K562 (cell line): ENCODE results near the gene HSPA1L. TPM values are rescaled to one million over a fixed set of nuclear protein-coding genes. Genes with fewer than 3 reads are reported as not detected.
A peak's percentile ranks its signal among the peaks of the same experiment; 100 is the strongest.

Experiments
- BRD9 ChIP-seq: fragments of 450-650 bp; IDR thresholded peaks from 2 replicates; pipeline ENCODE4 v1.6.1; 2018; ENCODE audit warnings: low read depth; ENCODE audit not compliant: partially characterized antibody
- C11orf30 ChIP-seq: fragments of 450-650 bp; IDR thresholded peaks from 2 replicates; pipeline ENCODE4 v1.6.1; 2016; ENCODE audit warnings: low read depth, mild to moderate bottlenecking
- CSDE1 ChIP-seq, 2 experiments: fragments of 450-650 bp; IDR thresholded peaks; 2 replicates each; pipeline ENCODE4 v1.6.1; 2016; ENCODE audit warnings: mild to moderate bottlenecking in 1 of 2
- ERF ChIP-seq: fragments of 450-650 bp; formaldehyde crosslinking; IDR thresholded peaks from 2 replicates; pipeline ENCODE4 v1.4.0; 2020; ENCODE audit warnings: mild to moderate bottlenecking, mixed read lengths
- FOXM1 ChIP-seq, 2 experiments: fragments of 450-650 bp in 1 of 2; sonication (generic) in 1 of 2; formaldehyde crosslinking in 1 of 2; IDR thresholded peaks; 2 replicates each; pipeline versions ENCODE4 v1.6.1 to v1.9.0; 2017 to 2022; ENCODE audit warnings: low read depth in 2 of 2, mild to moderate bottlenecking in 2 of 2, missing genetic modification reagents in 1 of 2, moderate library complexity in 1 of 2
- KLF10 ChIP-seq: fragments of 250-450 bp; sonication (Bioruptor Pico); IDR thresholded peaks from 2 replicates; pipeline ENCODE4 v1.6.1; 2021; ENCODE audit warnings: matching md5 sums
- MEF2A ChIP-seq: IDR thresholded peaks from 2 replicates; pipeline ENCODE4 v1.6.1; 2011; ENCODE audit warnings: low read depth, mild to moderate bottlenecking, low read length, moderate library complexity; ENCODE audit not compliant: control insufficient read depth
- MTA2 ChIP-seq: fragments of 450-650 bp; IDR thresholded peaks from 2 replicates; pipeline ENCODE4 v1.6.1; 2016; ENCODE audit warnings: low read depth
- MYNN ChIP-seq, 2 experiments: sonication (generic); formaldehyde crosslinking in 1 of 2; IDR thresholded peaks; 2 replicates each; pipeline versions ENCODE4 v1.5.0 to v1.6.1; 2016 to 2020; ENCODE audit warnings: antibody characterized with exemption in 1 of 2, missing genetic modification reagents in 1 of 2
- NR3C1 ChIP-seq: sonication (generic); formaldehyde crosslinking; IDR thresholded peaks from 2 replicates; pipeline ENCODE4 v1.8.1; 2022; ENCODE audit warnings: missing genetic modification reagents
- NUFIP1 ChIP-seq: fragments of 450-650 bp; IDR thresholded peaks from 2 replicates; pipeline ENCODE4 v1.6.1; 2018; ENCODE audit not compliant: partially characterized antibody
- ZBTB12 ChIP-seq: fragments of 250-450 bp; sonication (Bioruptor Pico); IDR thresholded peaks from 2 replicates; pipeline ENCODE4 v1.4.0; 2020
- ZBTB33 ChIP-seq: sonication (generic); formaldehyde crosslinking; IDR thresholded peaks from 2 replicates; pipeline ENCODE4 v1.8.1; 2023; ENCODE audit warnings: mild to moderate bottlenecking, missing genetic modification reagents
- ZFP1 ChIP-seq: fragments of 450-650 bp; formaldehyde crosslinking; IDR thresholded peaks from 2 replicates; pipeline ENCODE4 v1.4.0; 2020; ENCODE audit warnings: mild to moderate bottlenecking, mixed read lengths
- ZKSCAN8 ChIP-seq: fragments of 200-800 bp; sonication (Bioruptor generic); IDR thresholded peaks from 2 replicates; pipeline ENCODE4 v1.6.1; 2016; ENCODE audit warnings: missing genetic modification characterization, missing compliant biosample characterization
- polyA plus RNA-seq, 8 experiments: library from polyadenylated mRNA; depleted of rRNA in 4 of 8; stranded (reverse) in 5 of 8; unstranded in 3 of 8; fragments of >200 nt; fragmentation: Nextera tagmentation in 2 of 8; fragmentation: Illumina TruSeq in 1 of 8; extraction: Ambion mirVana in 2 of 8; extraction: Trizol in 1 of 8; gene quantifications; 2 replicates each; pipeline versions ENCODE4 v1.2.1 to v1.2.3, GENCODE V29; 2011 to 2014; ENCODE audit warnings: inconsistent platforms in 1 of 8, missing spikeins in 1 of 8
- total RNA-seq, 7 experiments: library from RNA; depleted of rRNA in 6 of 7; stranded (reverse); fragments of >200 nt in 6 of 7; fragmentation: Illumina TruSeq in 2 of 7; extraction: Trizol in 2 of 7; gene quantifications; 2 replicates each; pipeline versions ENCODE4 v1.2.1 to v1.2.3, GENCODE V29; 2011 to 2021; ENCODE audit warnings: low replicate concordance in 1 of 7
- TF ChIP-seq, protein P1 (sequence below), 2 experiments: fragments of 450-650 bp; formaldehyde crosslinking in 1 of 2; IDR thresholded peaks; 2 replicates each; pipeline versions ENCODE4 v1.4.0 to v1.6.1; 2014 to 2020; ENCODE audit warnings: mild to moderate bottlenecking in 2 of 2, borderline replicate concordance in 1 of 2, low read depth in 1 of 2

Gene HSPA1L
- total and polyA plus RNA-seq, 9 of the 15 experiments (the other 6 are each of a cell fraction or from before 2014, with no cell fraction given) = 0.14 to 2.1 (median 1.3) TPM

DNA sequence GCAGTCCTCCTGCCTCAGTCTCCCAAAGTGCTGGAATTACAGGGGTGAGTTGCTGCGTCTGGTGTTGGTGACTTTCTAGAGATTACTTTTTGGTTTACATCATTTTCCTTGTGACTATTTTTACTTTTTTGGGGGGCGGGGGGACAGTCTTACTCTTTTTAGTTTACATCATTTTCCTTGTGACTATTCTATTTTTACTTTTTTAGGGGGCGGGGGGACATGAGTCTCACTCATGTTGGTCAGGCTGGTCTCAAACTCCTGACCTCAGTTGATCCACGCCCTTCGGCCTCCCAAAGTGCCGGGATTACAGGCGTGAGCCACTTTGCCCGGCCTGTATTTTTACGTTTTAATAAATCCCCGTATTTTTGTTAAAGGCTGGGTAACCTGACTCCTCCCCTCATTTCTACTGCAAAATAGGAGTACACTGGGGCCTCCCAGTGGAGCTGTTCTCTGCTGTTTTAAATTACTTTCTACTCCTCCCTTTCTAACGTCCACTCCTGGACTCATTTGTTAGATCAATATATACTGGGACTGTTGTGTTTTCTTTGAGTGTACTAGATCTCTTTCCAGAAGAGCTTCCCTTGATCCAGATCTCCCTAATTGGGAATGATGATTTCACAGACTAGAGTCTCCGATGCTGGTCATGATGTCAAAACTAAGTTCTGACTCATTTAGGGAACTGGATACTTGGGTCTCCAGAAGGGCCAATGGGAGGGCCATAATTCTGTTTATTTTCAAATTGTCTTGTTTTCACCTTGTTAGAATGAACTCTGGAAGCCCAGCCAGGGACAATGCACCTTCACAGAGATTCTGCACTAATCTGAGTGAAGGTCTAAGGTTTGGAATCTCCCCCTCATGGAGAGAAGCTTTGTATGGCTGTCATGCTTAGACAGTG lies 21.6 kb upstream of the HSPA1L start (continued):
- TF ChIP-seq FOXM1 (IDR thresholded peaks at IDR 0.05; ENCODE audit: low read depth) (no peak; the same call in 1 of the 2 replicates), FOXM1 (CRISPR knock-in tag; IDR thresholded peaks at IDR 0.05; ENCODE audit: low read depth) (peak; percentile 29; the same call in 1 of the 2 replicates), BRD9 (peak; percentile 72), NUFIP1 (no peak), ZBTB33 (CRISPR knock-in tag) (0 out of 2 replicates have a peak, but pooled peaks have one; percentile 47), ERF (CRISPR knock-in tag) (no peak), C11orf30 (no peak), CSDE1 (IDR thresholded peaks at IDR 0.05) (no peak), MTA2 (no peak), ZFP1 (CRISPR knock-in tag) (no peak), ZBTB12 (CRISPR knock-in tag) (no peak), MEF2A (0 out of 2 replicates have a peak, but pooled peaks have one; percentile 36), ZKSCAN8 (CRISPR knock-in tag) (no peak), NR3C1 (CRISPR knock-in tag) (no peak), MYNN (IDR thresholded peaks at IDR 0.05) (no peak), MYNN (CRISPR knock-in tag; IDR thresholded peaks at IDR 0.05) (no peak), KLF10 (CRISPR knock-in tag) (no peak)
- TF ChIP-seq, protein P1, sequence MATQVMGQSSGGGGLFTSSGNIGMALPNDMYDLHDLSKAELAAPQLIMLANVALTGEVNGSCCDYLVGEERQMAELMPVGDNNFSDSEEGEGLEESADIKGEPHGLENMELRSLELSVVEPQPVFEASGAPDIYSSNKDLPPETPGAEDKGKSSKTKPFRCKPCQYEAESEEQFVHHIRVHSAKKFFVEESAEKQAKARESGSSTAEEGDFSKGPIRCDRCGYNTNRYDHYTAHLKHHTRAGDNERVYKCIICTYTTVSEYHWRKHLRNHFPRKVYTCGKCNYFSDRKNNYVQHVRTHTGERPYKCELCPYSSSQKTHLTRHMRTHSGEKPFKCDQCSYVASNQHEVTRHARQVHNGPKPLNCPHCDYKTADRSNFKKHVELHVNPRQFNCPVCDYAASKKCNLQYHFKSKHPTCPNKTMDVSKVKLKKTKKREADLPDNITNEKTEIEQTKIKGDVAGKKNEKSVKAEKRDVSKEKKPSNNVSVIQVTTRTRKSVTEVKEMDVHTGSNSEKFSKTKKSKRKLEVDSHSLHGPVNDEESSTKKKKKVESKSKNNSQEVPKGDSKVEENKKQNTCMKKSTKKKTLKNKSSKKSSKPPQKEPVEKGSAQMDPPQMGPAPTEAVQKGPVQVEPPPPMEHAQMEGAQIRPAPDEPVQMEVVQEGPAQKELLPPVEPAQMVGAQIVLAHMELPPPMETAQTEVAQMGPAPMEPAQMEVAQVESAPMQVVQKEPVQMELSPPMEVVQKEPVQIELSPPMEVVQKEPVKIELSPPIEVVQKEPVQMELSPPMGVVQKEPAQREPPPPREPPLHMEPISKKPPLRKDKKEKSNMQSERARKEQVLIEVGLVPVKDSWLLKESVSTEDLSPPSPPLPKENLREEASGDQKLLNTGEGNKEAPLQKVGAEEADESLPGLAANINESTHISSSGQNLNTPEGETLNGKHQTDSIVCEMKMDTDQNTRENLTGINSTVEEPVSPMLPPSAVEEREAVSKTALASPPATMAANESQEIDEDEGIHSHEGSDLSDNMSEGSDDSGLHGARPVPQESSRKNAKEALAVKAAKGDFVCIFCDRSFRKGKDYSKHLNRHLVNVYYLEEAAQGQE (IDR thresholded peaks at IDR 0.05; ENCODE audit: borderline replicate concordance) = peak; percentile 11; the same call in 1 of the 2 replicates
- TF ChIP-seq, protein P1 (CRISPR knock-in tag; IDR thresholded peaks at IDR 0.05; ENCODE audit: low read depth) = no peak
